Parathyroid adenoma (tissue), 2 donors: ENCODE measurements around the gene KLF17.

ENCODE experiments used
- H2AFZ ChIP-seq: fragments of 300-600 bp; sonication (generic); one replicate; pipeline ENCODE4 v1.7.0; 2017; ENCODE audit warnings: antibody characterized with exemption, mild to moderate bottlenecking
- H3K27ac ChIP-seq: fragments of 300-600 bp; sonication (generic); one replicate; pipeline ENCODE4 v1.7.0; 2017
- H3K27me3 ChIP-seq: fragments of 300-600 bp; sonication (generic); one replicate; pipeline ENCODE4 v1.7.0; 2017; ENCODE audit warnings: low read length; ENCODE audit not compliant: control insufficient read depth, insufficient read depth
- H3K36me3 ChIP-seq: fragments of 300-600 bp; sonication (generic); one replicate; pipeline ENCODE4 v1.7.0; 2017; ENCODE audit warnings: low read length; ENCODE audit not compliant: control insufficient read depth, insufficient read depth
- H3K4me1 ChIP-seq: fragments of 300-600 bp; sonication (generic); one replicate; pipeline ENCODE4 v1.7.0; 2017; ENCODE audit warnings: control low read depth
- H3K4me2 ChIP-seq: fragments of 300-600 bp; sonication (generic); one replicate; pipeline ENCODE4 v1.7.0; 2017; ENCODE audit warnings: low read length
- H3K4me3 ChIP-seq: fragments of 300-600 bp; sonication (generic); one replicate; pipeline ENCODE4 v1.7.0; 2017; ENCODE audit warnings: low read depth, low read length
- H3K79me2 ChIP-seq: fragments of 300-600 bp; sonication (generic); one replicate; pipeline ENCODE4 v1.7.0; 2017; ENCODE audit warnings: control low read depth
- H3K9ac ChIP-seq: fragments of 300-600 bp; sonication (generic); one replicate; pipeline ENCODE4 v1.7.0; 2017; ENCODE audit warnings: mild to moderate bottlenecking
- H3K9me3 ChIP-seq: fragments of 300-600 bp; sonication (generic); one replicate; pipeline ENCODE4 v1.7.0; 2017; ENCODE audit warnings: low read length; ENCODE audit not compliant: control insufficient read depth
- CTCF ChIP-seq: fragments of 300-600 bp; sonication (generic); IDR thresholded peaks from one replicate; pipeline ENCODE4 v1.7.0; 2017; ENCODE audit warnings: antibody characterized with exemption, mild to moderate bottlenecking
- donor health status: primary hyperparathyroidism.

KLF17 gene

GRCh38 chr1:44094047-44094446 is 24.6 kb upstream of the KLF17 start:
- H3K4me2 ChIP-seq, result no peak overlapping the region
- TF ChIP-seq CTCF, result no peak
- H3K9ac ChIP-seq, result no peak overlapping the region
- no peak overlapping the region for H2AFZ ChIP-seq
- no peaks in the 10 kb centered on the region for H3K9me3 ChIP-seq
- H3K27ac ChIP-seq, result no peak overlapping the region
- H3K4me1 ChIP-seq, result no peaks in the 10 kb centered on the region
- no peaks in the 10 kb centered on the region for H3K27me3 ChIP-seq
- no peaks in the 10 kb centered on the region for H3K36me3 ChIP-seq
- no peaks in the 10 kb centered on the region for H3K79me2 ChIP-seq
- no peak overlapping the region for H3K4me3 ChIP-seq

- H3K4me2 ChIP-seq, result no peak overlapping the region
- no peaks in the 10 kb centered on the region for H3K4me1 ChIP-seq
- no peaks in the 10 kb centered on the region for H3K36me3 ChIP-seq
- no peak overlapping the region for H3K4me3 ChIP-seq
- no peaks in the 10 kb centered on the region for H3K9me3 ChIP-seq
- H3K27ac ChIP-seq, result no peak overlapping the region
- no peak overlapping the region for H2AFZ ChIP-seq
- H3K27me3 ChIP-seq, result no peaks in the 10 kb centered on the region
- H3K9ac ChIP-seq, result no peak overlapping the region
- no peaks in the 10 kb centered on the region for H3K79me2 ChIP-seq
- no peak for TF ChIP-seq CTCF
Measured at GRCh38 chr1:44100183-44100868, 18.3 kb upstream of the KLF17 start.

- H2AFZ ChIP-seq, result no peak overlapping the region
- no peak overlapping the region for H3K9ac ChIP-seq
- H3K27me3 ChIP-seq, result no peaks in the 10 kb centered on the region
- no peak overlapping the region for H3K4me2 ChIP-seq
- no peak overlapping the region for H3K4me3 ChIP-seq
- no peaks in the 10 kb centered on the region for H3K4me1 ChIP-seq
- no peak for TF ChIP-seq CTCF
- H3K9me3 ChIP-seq, result no peaks in the 10 kb centered on the region
- no peaks in the 10 kb centered on the region for H3K36me3 ChIP-seq
- H3K79me2 ChIP-seq, result no peaks in the 10 kb centered on the region
- H3K27ac ChIP-seq, result no peak overlapping the region
Measured at GRCh38 chr1:44101328-44101727, 17.3 kb upstream of the KLF17 start.

GRCh38 chr1:44103270-44104131 is 15.1 kb upstream of the KLF17 start:
- H3K36me3 ChIP-seq, result no peaks in the 10 kb centered on the region
- H3K4me3 ChIP-seq, result no peak overlapping the region
- no peaks in the 10 kb centered on the region for H3K79me2 ChIP-seq
- H3K9ac ChIP-seq, result no peak overlapping the region
- H3K4me2 ChIP-seq, result no peak overlapping the region
- H3K27me3 ChIP-seq, result no peaks in the 10 kb centered on the region
- no peak overlapping the region for H3K27ac ChIP-seq
- no peak for TF ChIP-seq CTCF
- H3K9me3 ChIP-seq, result no peaks in the 10 kb centered on the region
- H3K4me1 ChIP-seq, result no peaks in the 10 kb centered on the region
- H2AFZ ChIP-seq, result no peak overlapping the region
